Activated CD8-positive, alpha-beta memory T cell treated with anti-CD3 and anti-CD28 coated beads for 1 hour (primary cell): Measurements from ENCODE around the gene RTBDN.

ENCODE experiments used
- DNase-seq, 2 donors: peaks; one replicate each; pipeline ENCODE4 v3.0.0-alpha.2; 2020; ENCODE audit warnings: low read depth in 1 of 2; ENCODE audit errors: extremely low read depth in 1 of 2

The RTBDN gene

GRCh38 chr19:12783291-12783848 is 51.0 kb downstream of the RTBDN start:
- DNase-seq: no peak

GRCh38 chr19:12782424-12783290 is 51.7 kb downstream of the RTBDN start:
- peak; percentile 84 to 91 for DNase-seq

DNA sequence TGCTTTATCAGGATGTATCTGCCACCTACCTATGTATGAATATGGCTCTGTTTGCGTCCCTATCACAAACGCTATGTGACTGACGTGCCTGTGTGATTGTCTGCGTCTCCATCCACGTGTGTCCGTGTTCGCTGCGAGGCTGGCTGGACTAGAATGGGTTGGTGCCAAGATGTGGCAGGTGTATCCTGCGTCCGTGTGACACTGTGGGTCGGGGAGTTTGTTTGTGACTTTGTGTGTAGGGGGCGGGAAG is 52.3 kb downstream of the RTBDN start:
- no peak for DNase-seq

- DNase-seq: no peak
Measured at GRCh38 chr19:12779162-12779993, 55.0 kb downstream of the RTBDN start.

- no peak for DNase-seq
Measured at GRCh38 chr19:12778905-12779161, 55.5 kb downstream of the RTBDN start.

DNA sequence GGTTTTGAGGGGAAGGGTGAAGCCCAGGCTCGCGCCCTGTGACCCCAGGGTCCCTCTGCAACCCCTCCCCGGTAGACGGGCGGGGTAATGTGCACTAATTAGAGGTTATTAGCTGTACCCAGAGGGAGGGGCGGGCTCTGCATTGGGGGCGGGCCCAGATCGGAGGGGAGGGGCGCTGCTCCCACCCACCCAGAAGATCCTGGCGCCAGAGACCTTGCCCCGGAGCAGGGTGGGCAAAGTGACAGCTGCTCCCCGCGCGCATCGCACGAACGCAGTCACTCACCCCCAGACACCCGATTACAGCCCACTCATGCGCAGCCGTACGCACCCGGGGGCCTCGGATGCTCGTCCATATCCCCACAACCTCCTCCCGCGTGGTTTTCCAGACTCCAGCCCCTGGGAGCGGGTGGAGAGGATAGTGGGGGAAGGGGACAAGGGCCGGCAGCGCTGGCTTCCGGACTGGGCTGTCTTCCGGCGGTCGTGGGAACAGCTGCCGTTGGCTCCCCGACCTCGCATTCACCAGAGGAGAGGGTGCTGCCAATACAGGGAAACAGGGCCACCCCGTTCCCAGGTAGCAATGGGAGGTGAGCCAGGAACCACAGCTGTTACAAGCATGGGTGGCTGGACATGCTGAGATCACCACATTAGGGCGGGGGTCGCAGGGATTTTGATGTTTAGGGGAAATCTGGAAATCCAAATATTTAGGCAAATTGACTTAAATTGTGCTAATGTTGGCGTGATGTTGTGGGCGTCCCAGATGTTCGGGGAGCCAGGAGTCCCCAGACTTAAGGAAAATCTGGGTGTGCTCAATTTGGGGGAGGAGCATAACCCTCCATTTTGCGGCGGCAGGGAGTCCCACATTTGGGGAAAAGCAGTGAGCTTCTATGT is 56.1 kb downstream of the RTBDN start:
- DNase-seq: no peak

DNA sequence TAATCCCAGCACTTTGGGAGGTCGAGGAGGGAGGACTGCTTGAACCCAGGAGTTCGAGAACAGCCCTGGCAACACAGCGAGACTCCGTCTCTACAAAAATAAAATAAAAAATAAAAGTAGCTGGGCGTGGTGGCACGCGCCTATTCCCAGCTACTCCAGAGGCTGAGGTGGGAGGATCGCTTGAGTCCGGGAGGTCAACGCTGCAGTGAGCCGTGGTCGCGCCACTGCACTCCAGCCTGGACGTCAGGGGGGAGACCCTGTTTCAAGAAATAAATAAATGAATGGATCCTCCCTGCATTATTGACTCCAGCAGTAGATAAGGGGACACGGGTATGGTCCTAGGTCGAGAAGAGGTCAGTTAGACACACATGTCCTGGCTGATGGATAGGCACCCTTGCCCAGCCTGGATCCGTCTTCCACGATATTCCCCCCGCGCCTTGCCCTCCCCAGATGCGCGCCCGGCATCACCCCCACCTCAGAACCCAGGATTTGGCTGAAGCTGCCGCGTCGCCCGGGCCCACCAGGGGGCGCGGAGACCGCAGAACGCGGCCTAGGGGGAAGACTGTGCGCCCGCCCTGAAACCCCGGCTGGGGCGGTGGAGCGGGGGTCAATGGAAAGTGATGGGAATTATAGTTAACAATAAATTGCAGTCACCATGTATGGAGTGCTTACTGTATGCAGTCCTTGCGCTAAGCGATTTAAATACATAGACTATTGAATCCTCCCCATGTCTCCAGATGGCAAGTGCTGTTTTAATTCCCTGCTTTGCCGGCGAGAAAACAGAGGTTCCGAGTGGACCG is 57.0 kb downstream of the RTBDN start:
- peak in 1 of 2 donors; percentile 77 for DNase-seq
